Adrenal gland (tissue), 5 donors: ENCODE results near the gene LSM4.

Experiments
- CTCF ChIP-seq, 6 experiments: fragments of 450-650 bp in 4 of 6; fragments of 200-600 bp in 2 of 6; sonication (generic) in 1 of 6; IDR thresholded peaks; 1 replicate in 5 of 6; 2 replicates in 1 of 6; pipeline versions ENCODE4 v1.5.1 to v1.8.0; 2016 to 2021; ENCODE audit warnings: antibody characterized with exemption in 6 of 6, mild to moderate bottlenecking in 2 of 6, moderate library complexity in 1 of 6
- POLR2A ChIP-seq, 2 donors: fragments of 450-650 bp; IDR thresholded peaks; one replicate each; pipeline ENCODE4 v1.6.1; 2017; ENCODE audit warnings: antibody characterized with exemption in 2 of 2, mild to moderate bottlenecking in 2 of 2, moderate library complexity in 1 of 2
- donor health status: DM: no; HTN: no; CAD: no.

GRCh38 chr19:18304208-18304457, 18.7 kb downstream of the LSM4 start:
- TF ChIP-seq CTCF (IDR thresholded peaks at IDR 0.05) (no peak), POLR2A (IDR thresholded peaks at IDR 0.05) (no peak)
